Measurements from ENCODE around the gene PPIP5K2. TPM values are rescaled to one million over a fixed set of nuclear protein-coding genes. Genes with fewer than 3 reads are reported as not detected.
"Not testable (repeated sequence)": the region's sequence is repeated elsewhere in the genome, so short reads cannot be mapped to it uniquely, and the experiment has no call there.

The PPIP5K2 gene
- 42.0 and 69.0 TPM in 2 replicates for total RNA-seq (2014; rRNA removed; shearing (Covaris generic); ENCODE audit: low replicate concordance)

- peak within 1 kb of the TSS; percentile 92 for H3K4me3 ChIP-seq
- DNase-seq, result peak; percentile 98
- no peaks in the 10 kb centered on the region; the same call in 1 of the 2 replicates for H3K36me3 ChIP-seq
- H3K9me3 ChIP-seq, result no peaks in the 10 kb centered on the region
- H3K27me3 ChIP-seq, result no peaks in the 10 kb centered on the region
These were observed at the start of gene PPIP5K2, which contains the start of gene GIN1 for GRCh38 chr5:103119765-103120606. Gene PPIP5K2 (plus strand): TSS chr5:103120301. CDS start chr5:103129590, 9,289 bp downstream. Gene GIN1 (minus strand): TSS chr5:103120138. CDS start chr5:103108707, 11,431 bp downstream.

GRCh38 chr5:103073500-103073899 is 46.6 kb upstream of the PPIP5K2 start:
- H3K9me3 ChIP-seq, result peaks cover 34% of the 10 kb centered on the region
- H3K4me3 ChIP-seq, H3K27me3 ChIP-seq, DNase-seq, H3K36me3 ChIP-seq: not testable (repeated sequence)

GRCh38 chr5:103075442-103075841 is 44.7 kb upstream of the PPIP5K2 start:
- DNase-seq, result no peak
- no peaks in the 10 kb centered on the region for H3K36me3 ChIP-seq
- peaks cover 41% of the 10 kb centered on the region for H3K9me3 ChIP-seq
- H3K4me3 ChIP-seq, result no peak overlapping the region
- H3K27me3 ChIP-seq, result no peaks in the 10 kb centered on the region; the same call in 1 of the 2 replicates

GRCh38 chr5:103079796-103080195 is 40.3 kb upstream of the PPIP5K2 start:
- peaks cover 60% of the 10 kb centered on the region for H3K9me3 ChIP-seq
- no peak for DNase-seq
- no peak overlapping the region for H3K4me3 ChIP-seq
- no peaks in the 10 kb centered on the region for H3K27me3 ChIP-seq
- H3K36me3 ChIP-seq, result peaks cover 7% of the 10 kb centered on the region

- peaks cover 24% of the 10 kb centered on the region for H3K9me3 ChIP-seq
- no peak for DNase-seq
- peaks cover 36% of the 10 kb centered on the region for H3K36me3 ChIP-seq
- H3K27me3 ChIP-seq, result no peaks in the 10 kb centered on the region
- H3K4me3 ChIP-seq, result no peak overlapping the region
These were observed 33.6 kb upstream of the PPIP5K2 start for GRCh38 chr5:103086547-103086946.

- H3K9me3 ChIP-seq, result peaks cover 10% of the 10 kb centered on the region
- no peaks in the 10 kb centered on the region for H3K27me3 ChIP-seq
- no peak overlapping the region for H3K4me3 ChIP-seq
- H3K36me3 ChIP-seq, result peaks cover 36% of the 10 kb centered on the region
- DNase-seq, result no peak
These were observed 30.8 kb upstream of the PPIP5K2 start for GRCh38 chr5:103089272-103089671.

- Histone ChIP-seq H3K27me3 (no peaks in the 10 kb centered on the region), H3K36me3 (peaks cover 31% of the 10 kb centered on the region), H3K4me3 (no peak overlapping the region), H3K9me3 (no peaks in the 10 kb centered on the region; the same call in 1 of the 2 replicates)
- DNase-seq, result no peak
These were observed 29.3 kb upstream of the PPIP5K2 start for GRCh38 chr5:103090791-103091190.

- Histone ChIP-seq H3K9me3 (no peaks in the 10 kb centered on the region), H3K27me3 (no peaks in the 10 kb centered on the region), H3K36me3 (peaks cover 21% of the 10 kb centered on the region), H3K4me3 (no peak overlapping the region)
- DNase-seq, result no peak
These were observed 27.4 kb upstream of the PPIP5K2 start for GRCh38 chr5:103092676-103093075.

GRCh38 chr5:103093727-103094126 is 26.4 kb upstream of the PPIP5K2 start:
- H3K9me3 ChIP-seq, result no peaks in the 10 kb centered on the region
- H3K4me3 ChIP-seq, result no peak overlapping the region
- no peak for DNase-seq
- H3K27me3 ChIP-seq, result no peaks in the 10 kb centered on the region
- H3K36me3 ChIP-seq, result peaks cover 18% of the 10 kb centered on the region; the same call in 1 of the 2 replicates

GRCh38 chr5:103094737-103095136 is 25.4 kb upstream of the PPIP5K2 start:
- H3K9me3 ChIP-seq, result no peaks in the 10 kb centered on the region
- no peak for DNase-seq
- H3K4me3 ChIP-seq, result no peak overlapping the region
- H3K27me3 ChIP-seq, result no peaks in the 10 kb centered on the region
- H3K36me3 ChIP-seq, result peaks cover 18% of the 10 kb centered on the region; the same call in 1 of the 2 replicates

GRCh38 chr5:103098993-103099392 is 21.1 kb upstream of the PPIP5K2 start:
- Histone ChIP-seq H3K9me3 (no peaks in the 10 kb centered on the region), H3K4me3 (no peak overlapping the region), H3K27me3 (no peaks in the 10 kb centered on the region), H3K36me3 (peaks cover 12% of the 10 kb centered on the region; the same call in 1 of the 2 replicates)
- no peak for DNase-seq

- Histone ChIP-seq H3K4me3 (no peak overlapping the region), H3K36me3 (peaks cover 9% of the 10 kb centered on the region; the same call in 1 of the 2 replicates), H3K9me3 (no peaks in the 10 kb centered on the region), H3K27me3 (no peaks in the 10 kb centered on the region)
- DNase-seq, result no peak
These were observed 18.9 kb upstream of the PPIP5K2 start for GRCh38 chr5:103101079-103101750.

GRCh38 chr5:103102234-103102633 is 17.9 kb upstream of the PPIP5K2 start:
- H3K36me3 ChIP-seq, result peaks cover 7% of the 10 kb centered on the region; the same call in 1 of the 2 replicates
- no peak overlapping the region for H3K4me3 ChIP-seq
- DNase-seq, result no peak
- H3K27me3 ChIP-seq, result no peaks in the 10 kb centered on the region
- H3K9me3 ChIP-seq, result no peaks in the 10 kb centered on the region

GRCh38 chr5:103108086-103108485 is 12.0 kb upstream of the PPIP5K2 start:
- Histone ChIP-seq H3K9me3 (no peaks in the 10 kb centered on the region; the same call in 1 of the 2 replicates), H3K4me3 (no peak overlapping the region), H3K27me3 (no peaks in the 10 kb centered on the region), H3K36me3 (peaks cover 4% of the 10 kb centered on the region)
- no peak for DNase-seq

GRCh38 chr5:103109277-103109676 is 10.8 kb upstream of the PPIP5K2 start:
- no peaks in the 10 kb centered on the region for H3K27me3 ChIP-seq
- DNase-seq, result no peak
- no peak overlapping the region for H3K4me3 ChIP-seq
- peaks cover 4% of the 10 kb centered on the region for H3K36me3 ChIP-seq
- H3K9me3 ChIP-seq, result no peaks in the 10 kb centered on the region; the same call in 1 of the 2 replicates

- Histone ChIP-seq H3K27me3 (no peaks in the 10 kb centered on the region), H3K4me3 (no peak overlapping the region), H3K36me3 (peaks cover 2% of the 10 kb centered on the region; the same call in 1 of the 2 replicates), H3K9me3 (no peaks in the 10 kb centered on the region; the same call in 1 of the 2 replicates)
- no peak for DNase-seq
These were observed 9.7 kb upstream of the PPIP5K2 start for GRCh38 chr5:103110403-103110802.

GRCh38 chr5:103111468-103111867 is 8.6 kb upstream of the PPIP5K2 start:
- no peak overlapping the region for H3K4me3 ChIP-seq
- H3K36me3 ChIP-seq, result peaks cover 2% of the 10 kb centered on the region; the same call in 1 of the 2 replicates
- no peak for DNase-seq
- H3K9me3 ChIP-seq, result no peaks in the 10 kb centered on the region; the same call in 1 of the 2 replicates
- H3K27me3 ChIP-seq, result no peaks in the 10 kb centered on the region

All from MG63 (cell line).